Hematopoietic multipotent progenitor cell treated with erythropoietin and hydrocortisone succinate and interleukin-3 and kit ligand, for 17 days (in vitro differentiated cells): Measurements from ENCODE around the gene NKD1.
"Not testable (repeated sequence)": the region's sequence is repeated elsewhere in the genome, so short reads cannot be mapped to it uniquely, and the experiment has no call there.

ENCODE experiments used
- DNase-seq: peaks from one replicate; pipeline ENCODE4 v3.0.0-alpha.2; 2015; ENCODE audit warnings: low spot score

NKD1 gene

DNA sequence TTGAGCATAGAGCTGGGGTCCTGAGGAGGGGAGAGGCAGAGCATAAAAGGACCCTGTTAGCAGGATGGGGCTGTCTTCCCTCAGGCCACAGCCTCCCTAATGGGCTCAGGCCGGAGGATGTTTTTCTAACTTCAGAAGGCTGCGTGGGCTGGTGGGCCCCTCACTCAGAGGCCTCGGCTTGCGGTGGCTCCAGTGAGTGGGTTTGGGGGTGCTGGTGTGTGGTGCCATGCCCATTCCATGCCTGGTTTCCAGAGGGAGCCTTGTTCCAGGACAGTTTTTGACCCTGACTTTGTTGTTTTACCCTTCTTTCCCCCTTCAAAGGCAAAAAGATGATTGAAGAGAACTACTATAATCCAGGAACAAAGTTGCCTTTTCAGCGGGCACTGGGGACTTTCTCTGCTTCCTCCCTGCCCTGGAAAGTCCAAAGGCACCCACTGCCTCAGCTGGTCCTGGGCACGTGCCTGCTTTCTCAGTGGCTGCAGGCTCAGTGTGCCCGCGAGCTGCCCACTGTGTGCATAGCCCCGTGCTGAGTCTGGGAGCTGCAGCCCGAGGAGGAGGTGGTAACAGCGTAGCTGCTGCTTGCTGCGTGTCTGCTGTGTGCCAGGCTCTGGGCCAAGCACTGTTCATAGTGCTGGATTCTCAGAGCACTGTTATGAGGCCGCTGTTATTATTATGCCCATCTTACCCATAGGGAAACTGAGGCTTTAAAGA, 11.8 kb downstream of the NKD1 start:
- no peak for DNase-seq

DNA sequence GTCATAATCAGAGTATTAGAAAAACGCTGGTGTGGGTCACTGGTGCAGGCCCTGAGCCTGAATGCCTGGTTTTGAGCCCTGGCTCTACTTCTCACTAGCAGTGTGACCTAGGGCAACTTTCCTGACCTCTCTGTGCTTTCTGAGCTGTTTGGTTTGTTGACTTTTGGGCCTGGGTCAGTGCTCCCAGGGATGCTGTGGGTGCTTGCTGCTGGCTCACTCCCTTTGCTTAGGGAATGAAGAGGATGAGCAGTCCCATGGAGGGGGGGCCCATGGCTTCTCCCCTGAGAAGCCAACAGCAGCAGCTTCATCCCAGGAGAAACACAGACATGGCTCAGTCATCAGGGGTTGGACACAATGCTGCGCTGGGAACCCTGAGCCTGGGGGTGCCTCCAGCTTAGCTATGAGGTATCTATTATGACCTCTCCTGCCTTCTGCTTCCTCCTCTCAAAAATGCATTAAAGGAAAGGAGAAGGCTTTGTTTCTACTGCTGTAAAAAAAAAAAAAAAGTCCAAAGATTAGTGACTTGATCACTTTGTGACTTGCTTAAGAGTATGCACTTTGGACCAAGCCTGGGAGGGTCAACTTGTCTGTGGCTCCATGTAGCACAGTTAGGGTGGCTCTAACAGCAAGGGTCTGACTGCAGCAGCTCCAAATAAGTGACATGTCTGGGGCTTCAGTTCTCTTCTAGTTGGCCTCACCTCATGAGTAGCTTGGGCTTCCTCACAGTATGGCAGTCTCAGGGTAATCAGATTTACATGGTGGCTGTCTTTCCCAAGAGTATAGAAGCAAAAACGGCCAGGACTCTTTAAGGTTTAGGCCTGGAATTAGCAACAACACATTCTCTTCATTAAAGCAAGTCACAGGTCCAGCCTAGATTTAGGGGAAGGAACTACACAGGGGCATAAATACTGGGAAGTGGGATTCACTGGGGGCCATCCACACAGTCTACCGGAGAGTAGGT, 13.0 kb downstream of the NKD1 start:
- DNase-seq = no peak

DNA sequence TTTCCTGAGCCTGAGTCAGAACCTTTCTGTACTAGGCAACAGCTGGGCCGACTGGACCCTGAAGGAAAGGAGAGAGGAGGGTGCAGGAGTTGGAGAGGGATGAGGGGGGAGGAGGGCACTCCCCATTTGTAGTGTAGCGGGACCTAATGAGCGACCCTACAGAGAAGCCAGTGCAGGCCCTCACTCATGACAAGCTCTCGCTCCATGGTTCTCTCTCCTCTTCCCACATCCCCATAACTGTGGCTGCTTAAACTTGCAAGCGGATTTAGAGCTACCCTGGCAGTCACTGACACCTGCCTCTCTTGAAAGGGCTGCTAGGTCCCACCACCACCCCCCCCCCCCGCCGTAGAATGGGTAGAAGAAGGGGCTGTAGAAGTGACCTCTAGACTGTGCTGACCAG, 14.5 kb downstream of the NKD1 start:
- DNase-seq = no peak

DNA sequence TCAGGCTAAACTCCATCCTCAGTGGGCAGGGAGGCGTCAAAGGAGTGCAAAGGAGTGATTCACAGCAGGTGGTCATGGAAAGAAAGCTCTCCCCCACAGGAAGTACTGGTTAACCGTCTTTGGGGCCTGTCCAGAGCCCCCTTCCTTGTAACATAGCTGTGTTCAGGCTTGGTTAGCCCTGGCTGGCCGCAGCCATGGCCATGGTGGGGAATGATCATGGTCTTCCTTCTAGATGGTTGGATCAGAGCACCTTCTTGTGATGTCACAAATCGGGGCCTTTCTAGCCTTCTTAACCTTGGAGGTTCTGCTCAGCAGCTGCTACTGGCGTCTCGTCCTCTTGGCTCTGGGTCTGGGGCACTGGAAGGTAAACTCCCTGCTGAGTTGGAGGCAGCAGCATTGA, 15.8 kb downstream of the NKD1 start:
- DNase-seq = no peak

DNA sequence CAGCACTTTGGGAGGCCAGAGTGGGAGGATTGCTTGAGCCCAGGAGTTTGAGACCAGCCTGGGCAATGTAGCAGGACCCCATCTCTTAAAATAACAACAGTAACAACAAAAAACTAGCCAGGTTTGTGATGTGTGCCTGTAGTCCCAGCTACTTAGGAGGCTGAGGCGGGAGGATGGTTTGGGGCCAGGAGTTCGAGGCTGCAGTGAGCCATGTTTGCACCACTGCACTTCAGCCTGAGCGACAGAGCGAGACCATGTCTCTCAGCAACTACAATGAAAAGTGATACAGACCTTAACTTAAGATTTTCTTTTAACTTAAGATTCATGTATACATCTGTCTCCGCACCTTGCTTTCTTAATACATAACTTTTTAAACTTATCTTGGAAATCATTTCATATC, 17.2 kb downstream of the NKD1 start:
- no peak for DNase-seq

DNA sequence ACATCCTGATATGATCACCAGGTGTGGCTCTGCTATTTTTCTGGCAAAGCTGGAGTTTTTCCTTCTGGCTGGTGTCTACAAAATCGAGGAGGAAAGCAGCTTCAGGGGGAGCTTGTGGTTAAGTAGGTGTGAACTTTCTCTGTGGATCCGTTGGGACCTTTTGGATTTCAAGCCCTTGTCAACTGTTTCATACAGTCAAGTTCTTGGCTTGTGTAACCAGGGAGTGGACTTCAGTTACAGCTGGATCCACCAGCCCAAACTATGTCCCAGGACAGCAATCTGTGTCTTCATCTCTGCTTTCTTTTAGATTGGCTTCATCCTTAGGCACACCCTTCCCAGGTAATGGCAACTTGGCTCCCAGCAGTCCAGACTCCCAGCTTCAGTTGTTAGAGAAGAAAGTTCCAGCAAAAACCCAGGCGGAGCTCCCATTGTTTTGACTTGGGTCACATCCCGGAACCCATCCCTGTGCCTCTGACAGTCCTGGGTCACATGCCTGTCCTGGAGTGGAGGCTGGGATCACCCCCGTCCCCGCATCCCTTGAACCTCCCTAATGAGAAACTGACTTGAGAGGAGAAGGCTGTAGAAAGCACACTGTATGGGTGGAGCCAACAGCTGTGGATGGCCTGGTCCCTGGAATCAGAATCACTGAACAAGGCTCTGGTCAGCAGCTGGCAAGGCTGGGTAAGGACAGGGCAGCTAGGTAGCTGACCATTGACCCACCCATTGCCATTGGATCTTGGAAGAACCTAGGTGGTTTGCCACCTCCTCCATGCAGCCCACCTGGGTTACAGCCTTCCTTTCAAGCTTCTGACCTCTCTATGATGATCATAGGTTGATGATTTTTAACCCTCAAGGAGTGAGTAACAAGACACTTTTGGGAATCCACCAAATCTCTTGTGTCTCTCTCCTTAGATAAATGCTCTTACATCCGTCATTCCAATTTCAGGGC, 18.1 kb downstream of the NKD1 start:
- no peak for DNase-seq

DNA sequence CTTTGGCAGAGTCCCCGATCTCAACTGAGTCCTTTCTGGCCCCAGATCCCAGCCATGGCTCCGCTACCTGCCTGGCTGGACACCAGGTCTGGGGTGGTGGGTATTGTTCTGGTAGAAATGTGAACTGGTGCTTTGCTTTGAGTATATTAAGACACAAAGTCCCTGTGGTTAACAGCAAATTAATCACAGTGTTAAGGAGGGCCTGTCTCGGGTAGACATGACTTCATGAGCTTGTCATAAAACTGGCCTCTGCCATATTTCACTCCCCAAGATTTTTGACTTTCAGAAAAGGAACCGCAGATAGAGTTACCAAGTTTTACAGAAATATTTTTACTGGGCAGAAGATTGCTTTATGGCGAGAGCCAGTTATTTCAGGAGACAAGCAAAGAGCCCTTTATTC, 19.5 kb downstream of the NKD1 start:
- DNase-seq = no peak

DNA sequence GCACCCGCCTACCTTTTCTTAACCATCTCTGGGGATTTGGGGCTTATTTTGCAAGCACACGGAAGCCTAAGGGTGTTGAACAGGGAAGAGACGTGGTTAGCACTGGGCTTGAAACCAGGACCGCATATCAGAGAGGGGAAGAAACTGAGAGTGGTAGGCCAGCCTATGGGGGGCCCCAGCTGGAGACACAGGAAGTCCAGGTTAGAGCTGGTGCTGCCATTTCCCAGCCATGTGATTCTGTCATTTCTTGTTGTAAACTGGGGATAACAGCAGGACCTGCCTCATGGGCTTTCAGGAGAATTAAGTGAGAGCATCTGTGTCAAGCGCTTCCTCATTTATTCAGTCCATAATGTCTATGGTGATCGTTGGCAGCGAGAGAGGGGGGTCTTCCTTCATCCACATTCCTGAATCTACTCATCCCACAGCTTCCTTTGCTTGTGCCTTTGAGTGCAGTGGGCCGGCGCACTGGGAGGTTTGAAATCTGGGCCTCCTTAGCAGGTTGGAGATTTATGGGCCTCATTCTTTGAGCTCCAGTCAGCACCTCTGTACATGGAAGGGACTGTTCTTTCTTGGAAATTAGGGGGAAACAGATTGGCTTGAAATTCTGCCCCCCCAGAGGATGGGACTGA, 20.1 kb downstream of the NKD1 start:
- no peak for DNase-seq

DNA sequence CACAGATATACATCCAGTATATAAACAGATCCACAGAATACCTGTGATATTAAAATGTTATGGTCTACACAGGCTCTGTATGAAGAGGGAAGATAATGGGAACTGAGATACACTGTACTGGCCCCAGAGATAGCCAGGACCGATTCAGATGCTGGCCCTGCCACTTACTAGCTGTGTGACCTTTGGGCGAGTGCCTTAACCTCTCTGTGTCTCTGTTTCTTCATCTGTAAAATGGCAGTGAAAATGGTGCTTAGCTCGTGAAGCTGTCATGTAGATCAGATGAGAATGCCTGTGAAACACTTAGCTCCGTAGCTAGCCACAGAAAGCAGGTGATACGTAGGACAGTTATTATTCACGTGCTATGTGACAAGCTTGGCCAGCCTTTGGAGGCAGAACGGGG, 22.2 kb downstream of the NKD1 start:
- no peak for DNase-seq

DNA sequence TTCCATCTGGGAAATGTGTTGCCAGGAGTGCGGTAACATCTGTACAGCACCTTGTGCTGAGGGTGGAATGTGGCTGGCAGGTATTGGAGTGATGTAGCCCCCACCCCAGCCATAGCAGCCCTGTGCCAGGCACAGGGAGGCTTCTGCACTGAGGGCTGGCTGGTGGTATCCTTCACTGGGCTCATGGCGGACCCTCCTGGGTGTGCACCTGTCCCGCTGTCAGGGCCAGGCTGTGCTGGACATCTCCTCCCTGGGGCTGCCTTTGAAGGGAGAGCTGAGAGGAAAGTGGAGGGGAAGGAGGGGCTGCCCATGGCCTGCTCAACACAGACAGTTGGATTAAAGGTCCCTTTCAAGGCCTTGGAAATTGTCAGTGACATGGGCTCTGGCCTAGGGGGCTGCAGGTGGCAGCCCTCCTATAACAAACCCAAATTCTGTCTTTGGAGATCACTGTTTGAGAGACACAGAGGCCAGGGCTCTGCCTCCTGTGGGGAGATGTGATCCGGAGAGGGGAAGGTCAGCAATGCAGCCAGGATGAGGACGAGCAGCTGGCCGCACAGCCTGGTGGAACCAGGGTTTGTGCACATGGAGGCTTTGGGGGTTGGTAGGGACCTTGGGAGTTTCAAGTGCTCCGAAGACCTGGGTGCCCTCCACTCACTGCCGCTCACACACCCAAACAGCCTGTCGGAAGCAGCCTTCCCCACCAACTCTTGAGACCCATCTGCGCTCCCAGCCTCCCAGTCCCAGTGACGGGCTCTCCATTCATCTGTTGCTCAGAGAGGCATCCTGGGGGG, 22.8 kb downstream of the NKD1 start:
- no peak for DNase-seq

DNA sequence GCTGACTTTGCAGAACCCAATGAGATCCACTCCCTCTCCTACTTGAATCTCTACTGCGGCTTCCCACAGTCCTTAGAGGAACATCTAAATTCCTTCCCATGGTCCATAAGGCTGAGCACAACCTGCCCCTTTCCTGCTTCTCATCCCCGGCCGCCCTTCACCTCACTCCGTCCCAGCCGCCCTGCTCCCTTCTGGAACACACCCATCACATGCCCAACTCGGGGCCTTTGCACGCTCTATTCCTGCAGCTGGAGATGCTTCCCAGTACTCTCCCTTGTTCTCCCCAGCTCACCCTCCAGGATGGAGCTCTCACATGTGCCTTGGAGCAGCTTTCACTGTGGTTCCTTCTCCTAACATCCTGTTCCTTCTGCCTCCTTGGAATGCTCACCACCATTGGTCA, 23.6 kb downstream of the NKD1 start:
- no peak for DNase-seq

DNA sequence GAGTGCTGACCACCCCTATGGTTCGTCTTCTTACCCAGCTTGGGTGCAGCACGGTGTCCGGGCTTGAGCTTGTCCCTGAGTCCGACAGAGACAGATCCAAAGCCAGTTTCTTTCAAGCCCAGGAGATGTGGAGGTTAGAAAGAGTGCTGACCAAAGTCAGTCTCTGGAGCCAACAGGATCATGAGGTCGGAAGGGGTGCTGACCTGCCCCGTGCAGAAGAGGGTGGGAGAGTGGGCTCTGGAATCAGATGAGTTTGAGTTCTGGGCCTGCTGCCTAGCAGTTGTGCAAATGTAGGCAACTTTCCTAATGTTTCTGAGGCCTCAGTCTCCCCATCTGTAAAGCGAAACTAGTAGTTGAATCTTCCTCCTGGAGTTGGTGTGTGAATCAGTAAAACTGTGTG, 24.5 kb downstream of the NKD1 start:
- no peak for DNase-seq

DNA sequence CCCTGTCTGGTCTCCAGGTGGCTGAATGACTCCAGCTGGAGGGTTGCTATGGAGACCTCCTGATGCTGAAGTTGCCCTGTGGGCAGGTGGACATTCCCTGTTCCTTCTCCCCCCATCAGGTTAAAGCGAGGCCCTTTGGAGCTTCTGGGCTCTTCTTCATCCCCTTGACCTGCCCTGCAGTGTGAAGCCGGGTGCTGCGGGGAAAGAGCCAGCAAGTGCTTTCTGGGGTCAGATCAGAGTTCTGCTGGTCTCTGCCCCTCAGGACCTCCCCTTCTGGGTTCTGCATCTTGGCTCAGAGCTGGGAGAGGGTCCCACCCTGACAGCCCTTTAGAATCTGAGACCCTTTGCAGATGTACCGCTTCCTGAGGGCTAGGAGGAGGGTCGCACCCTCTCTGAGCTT, 25.1 kb downstream of the NKD1 start:
- no peak for DNase-seq

DNA sequence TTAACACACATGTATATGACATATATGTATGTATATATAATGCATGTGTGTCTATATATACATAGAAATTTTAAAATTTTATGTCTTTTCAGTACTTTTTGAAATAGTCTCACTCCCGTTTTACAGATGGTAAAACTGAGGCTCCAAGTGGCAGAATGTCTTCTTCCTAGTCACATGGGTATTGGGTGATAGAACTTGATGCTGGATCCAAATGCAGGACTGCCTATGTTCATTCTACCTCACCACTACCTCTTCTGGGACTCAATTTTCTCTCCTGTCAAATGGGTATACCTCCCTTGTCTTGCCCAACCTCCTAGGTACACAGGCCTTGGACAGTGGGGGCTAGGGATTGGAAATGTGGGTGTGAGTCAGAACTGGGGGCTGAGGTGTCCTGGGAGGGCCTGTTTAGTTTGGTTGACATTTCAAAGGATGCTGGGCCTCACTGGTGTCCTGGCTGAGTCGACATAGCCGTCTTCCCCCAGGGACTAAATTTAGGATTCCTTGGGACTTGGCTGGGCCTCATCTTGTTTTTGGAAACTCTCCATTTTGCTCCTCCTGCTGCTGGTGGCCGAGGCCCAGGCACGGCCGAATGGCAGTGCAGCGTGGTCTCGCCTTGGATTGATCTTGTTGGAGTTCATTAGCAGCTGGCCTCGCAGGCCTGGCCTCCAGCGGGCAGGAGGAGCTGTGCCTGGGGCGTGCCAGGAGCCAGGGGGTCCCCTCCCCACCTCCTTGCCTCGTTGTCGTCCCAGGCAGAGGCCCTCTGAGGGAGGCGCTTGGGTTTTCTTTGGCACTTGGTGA, 25.9 kb downstream of the NKD1 start:
- no peak for DNase-seq

DNA sequence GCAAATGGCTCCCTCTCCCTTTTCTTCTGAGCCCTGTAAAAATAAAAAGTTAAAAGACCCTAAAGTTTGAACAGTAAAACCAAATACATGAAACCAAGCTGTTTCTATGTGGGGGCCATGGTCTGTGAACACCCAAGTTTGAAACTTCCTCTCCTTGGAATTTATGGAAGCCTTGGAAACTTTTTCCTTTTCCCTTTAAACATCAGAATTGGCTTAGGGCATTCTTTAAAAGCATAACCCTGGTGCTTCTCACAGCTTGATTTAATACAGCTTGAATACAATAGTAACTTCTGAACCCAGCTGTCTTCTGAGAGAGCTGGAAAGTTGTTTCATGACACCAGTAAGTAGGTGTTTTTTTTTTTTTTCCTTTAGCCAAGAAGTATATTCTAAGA, 26.5 kb downstream of the NKD1 start:
- DNase-seq = no peak

DNA sequence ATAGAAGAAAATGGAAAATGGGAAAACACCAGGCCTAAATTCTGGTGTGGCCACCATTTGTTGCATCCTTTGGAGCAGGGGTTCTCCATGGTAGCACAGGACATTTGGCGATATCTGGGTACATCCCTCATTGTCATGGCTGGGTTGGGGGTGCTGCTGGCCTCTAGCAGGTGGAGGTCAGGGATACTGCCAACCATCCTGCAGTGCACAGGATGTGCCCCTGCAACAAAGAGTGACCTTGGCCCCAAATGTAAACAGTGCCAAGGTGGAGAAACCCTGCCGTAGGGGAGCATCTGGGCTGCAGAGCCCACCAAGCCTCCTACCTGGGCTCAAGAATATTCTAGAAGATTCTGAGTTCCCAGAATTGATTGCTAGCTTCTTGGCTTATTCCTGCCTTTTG, 27.5 kb downstream of the NKD1 start:
- DNase-seq = no peak

DNA sequence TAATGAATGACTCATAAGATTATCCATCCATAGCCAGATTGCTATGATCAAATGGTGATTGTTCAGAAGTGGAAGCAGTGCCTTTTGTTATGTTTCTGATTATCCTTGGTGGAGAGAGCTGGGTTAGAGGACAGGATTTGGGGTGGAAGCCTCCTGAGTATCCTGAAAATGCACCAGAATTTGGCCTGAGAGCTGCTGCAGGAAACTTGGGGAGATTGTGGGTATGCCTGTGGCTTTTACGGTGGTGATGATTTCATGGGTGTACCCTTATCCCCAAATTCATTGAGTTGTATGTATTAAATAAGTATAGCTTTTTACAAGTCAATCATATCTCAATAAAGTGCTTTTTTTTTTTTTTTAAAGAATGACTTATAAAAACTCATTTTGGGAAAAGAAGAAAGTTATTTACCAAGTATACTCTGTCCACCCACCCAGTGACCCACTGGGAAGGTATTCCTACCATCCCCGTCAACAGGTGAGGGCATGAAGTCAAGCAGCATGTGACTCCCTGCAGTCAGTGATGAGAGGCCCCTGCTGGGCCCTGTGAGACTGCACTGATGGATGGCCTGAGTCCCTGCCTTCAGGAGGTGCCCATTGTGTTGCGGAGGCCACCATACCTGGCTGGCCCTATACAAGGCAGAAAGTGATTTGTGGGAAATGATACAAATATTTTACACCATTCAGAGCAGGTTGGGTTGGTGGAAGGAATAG, 28.4 kb downstream of the NKD1 start:
- no peak for DNase-seq

DNA sequence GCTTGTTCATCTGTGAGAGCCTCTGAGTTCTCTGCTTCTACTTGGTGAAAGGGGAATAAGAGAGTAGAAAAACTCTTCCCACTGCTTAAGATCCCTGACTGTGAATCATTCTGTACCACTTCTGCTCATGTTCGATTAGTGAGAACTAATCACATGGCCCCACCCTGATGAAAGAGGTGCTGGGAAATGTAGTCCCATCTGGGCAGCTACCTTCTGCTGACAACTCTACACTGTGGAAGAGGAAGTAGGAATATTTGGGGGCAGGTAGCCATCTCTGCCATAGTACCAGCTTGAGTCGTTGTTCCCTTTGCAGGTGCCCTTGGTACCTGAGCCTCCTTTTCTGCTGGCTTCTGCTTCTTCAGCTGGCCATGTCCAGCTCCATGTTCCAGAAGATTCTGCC, 29.9 kb downstream of the NKD1 start:
- no peak for DNase-seq

DNA sequence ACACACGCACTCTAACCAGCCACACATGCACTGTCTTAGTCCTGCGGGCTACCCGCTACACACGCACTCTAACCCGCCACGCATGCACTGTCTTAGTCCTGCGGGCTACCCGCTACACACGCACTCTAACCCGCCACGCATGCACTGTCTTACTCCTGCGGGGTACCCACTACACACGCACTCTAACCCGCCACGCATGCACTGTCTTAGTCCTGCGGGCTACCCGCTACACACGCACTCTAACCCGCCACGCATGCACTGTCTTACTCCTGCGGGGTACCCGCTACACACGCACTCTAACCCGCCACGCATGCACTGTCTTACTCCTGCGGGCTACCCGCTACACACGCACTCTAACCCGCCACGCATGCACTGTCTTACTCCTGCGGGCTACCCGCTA, 31.2 kb downstream of the NKD1 start:
- not testable (repeated sequence) for DNase-seq
